GM12878 (cell line): ENCODE results near the gene SH3BP5. TPM values are rescaled to one million over a fixed set of nuclear protein-coding genes. Genes with fewer than 3 reads are reported as not detected.

Experiments
- ATAC-seq: fragments of 200-7000 bp; cut with Tn5 transposase; 3 replicates; pipeline ENCODE4 v1.9.1; 2020; ENCODE audit warnings: mild to moderate bottlenecking, moderate library complexity
- BruUV-seq: library from RNA; stranded (reverse); fragments of 400-500 nt; replicated peaks from 2 replicates; lab custom pipeline; 2021; lab: Mats Ljungman, UMichigan
- CTCF ChIA-PET: fragments of 300-600 bp; sonication (Branson Sonifier 250); formaldehyde crosslinking; extraction: SDS; loops from one replicate; lab custom pipeline; 2021; ENCODE audit warnings: inconsistent platforms; lab: Yijun Ruan, JAX
- POLR2A ChIA-PET: fragments of 350-600 bp; formaldehyde crosslinking; extraction: SDS; loops from one replicate; lab custom pipeline; 2021; ENCODE audit warnings: inconsistent platforms; lab: Charles Lee
- RAD21 ChIA-PET: fragments of 300-600 bp; sonication (Branson Sonifier 250); formaldehyde crosslinking; loops from one replicate; lab custom pipeline; 2023; ENCODE audit warnings: antibody characterized with exemption; ENCODE audit not compliant: unreplicated experiment; lab: Charles Lee
- SMC1A ChIA-PET: fragments of 300-600 bp; sonication (Branson Sonifier 250); formaldehyde crosslinking; loops from one replicate; lab custom pipeline; 2023; ENCODE audit not compliant: unreplicated experiment, uncharacterized antibody; lab: Charles Lee
- DNase-seq: peaks from one replicate; pipeline ENCODE4 v3.0.0-alpha.2; 2011; ENCODE audit warnings: low read depth, low spot score
- FAIRE-seq: peaks from 3 replicates; lab custom pipeline; 2011; peaks lifted over from hg19 to GRCh38; lab: Jason Lieb, UNC
- H2AFZ ChIP-seq: 2 replicates; pipeline ENCODE4 v1.6.0; 2011; ENCODE audit warnings: low read depth, low read length, control low read depth; ENCODE audit not compliant: control insufficient read depth
- H3K27ac ChIP-seq: 2 replicates; pipeline ENCODE4 v1.5.1; 2011; ENCODE audit warnings: control low read depth; ENCODE audit not compliant: control insufficient read depth, insufficient read depth
- H3K27me3 ChIP-seq, 2 experiments: replicated peaks in 1 of 2; 2 replicates each; pipeline versions ENCODE4 v1.6.0 to v1.6.1; 2011; ENCODE audit warnings: low read length in 1 of 2; ENCODE audit not compliant: control insufficient read depth in 2 of 2, insufficient read depth in 2 of 2
- H3K36me3 ChIP-seq, 2 experiments: 2 replicates each; pipeline ENCODE4 v1.5.1; 2011; ENCODE audit warnings: low read length in 1 of 2; ENCODE audit not compliant: control insufficient read depth in 2 of 2, insufficient read depth in 2 of 2
- H3K4me1 ChIP-seq: 2 replicates; pipeline ENCODE4 v1.6.1; 2011; ENCODE audit warnings: mild to moderate bottlenecking, low read length, moderate library complexity, mixed read lengths; ENCODE audit not compliant: control insufficient read depth, insufficient read depth
- H3K4me2 ChIP-seq: 2 replicates; pipeline ENCODE4 v1.6.0; 2011; ENCODE audit warnings: control low read depth; ENCODE audit not compliant: control insufficient read depth, insufficient read depth
- H3K4me3 ChIP-seq: fragments of 200-600 bp; sonication (generic); 2 replicates; pipeline ENCODE4 v1.5.1; 2016
- H3K79me2 ChIP-seq: 2 replicates; pipeline ENCODE4 v1.6.0; 2011; ENCODE audit warnings: low read length; ENCODE audit not compliant: control insufficient read depth, insufficient read depth
- H3K9ac ChIP-seq: 2 replicates; pipeline ENCODE4 v1.8.0; 2011; ENCODE audit warnings: low read length, control low read depth, mixed read lengths; ENCODE audit not compliant: control insufficient read depth, insufficient read depth
- H3K9me3 ChIP-seq: replicated peaks from 3 replicates; pipeline ENCODE4 v1.5.1; 2011; ENCODE audit warnings: mild to moderate bottlenecking, low read length; ENCODE audit not compliant: control insufficient read depth, insufficient read depth
- H4K20me1 ChIP-seq: 2 replicates; pipeline ENCODE4 v1.6.0; 2011; ENCODE audit not compliant: control insufficient read depth, insufficient read depth
- CREB1 ChIP-seq: IDR thresholded peaks from 2 replicates; pipeline ENCODE4 v1.6.1; 2012; ENCODE audit warnings: low read depth, mild to moderate bottlenecking, inconsistent platforms
- DPF2 ChIP-seq: fragments of 450-650 bp; IDR thresholded peaks from 2 replicates; pipeline ENCODE4 v1.6.1; 2017; ENCODE audit warnings: mild to moderate bottlenecking
- POLR2A ChIP-seq: IDR thresholded peaks from 2 replicates; pipeline ENCODE4 v1.6.1; 2011; ENCODE audit warnings: low read depth, mild to moderate bottlenecking, low read length
- SMARCA5 ChIP-seq: fragments of 450-650 bp; IDR thresholded peaks from 2 replicates; pipeline ENCODE4 v1.6.1; 2017; ENCODE audit warnings: mild to moderate bottlenecking
- STAT1 ChIP-seq: fragments of 450-650 bp; conservative IDR thresholded peaks from 2 replicates; pipeline ENCODE4 v1.6.1; 2014; ENCODE audit warnings: antibody characterized with exemption, mild to moderate bottlenecking
- TARDBP ChIP-seq: IDR thresholded peaks from 2 replicates; pipeline ENCODE4 v1.6.1; 2016; ENCODE audit warnings: borderline replicate concordance
- WGBS: methylation state at CpG from one replicate; pipeline ENCODE4 v1.1.6; 2016; ENCODE audit warnings: low lambda C conversion rate; ENCODE audit not compliant: insufficient replicate concordance, insufficient coverage; ENCODE audit errors: missing lambda C conversion rate; 5-methylcytosine and 5-hydroxymethylcytosine counted together
- in situ Hi-C: fragments of 300-500 bp; cut with MboI; formaldehyde crosslinking; loops from 9 replicates; pipeline ENCODE4 v1.14.3; 2018; ENCODE audit warnings: mixed read lengths
- intact Hi-C: fragments of 100-400 bp; cut with micrococcal nuclease; formaldehyde crosslinking; loops from one replicate; pipeline ENCODE4 v1.14.2; 2022; ENCODE audit not compliant: unreplicated experiment
- polyA plus RNA-seq, 11 experiments: library from polyadenylated mRNA; depleted of rRNA in 4 of 11; unstranded in 6 of 11; stranded (reverse) in 5 of 11; fragments of >200 nt; fragmentation: Nextera tagmentation in 4 of 11; fragmentation: Illumina TruSeq in 1 of 11; extraction: Ambion mirVana in 4 of 11; extraction: Trizol in 1 of 11; gene quantifications; 1 replicate in 1 of 11; 2 replicates in 10 of 11; pipeline versions ENCODE4 v1.2.1 to v1.2.3, GENCODE V29; 2011 to 2016; ENCODE audit warnings: inconsistent platforms in 2 of 11, missing spikeins in 2 of 11, low read depth in 1 of 11
- total RNA-seq, 4 experiments: library from RNA; depleted of rRNA in 3 of 4; stranded (reverse); fragments of >200 nt in 3 of 4; fragmentation: Illumina TruSeq in 1 of 4; extraction: Trizol in 1 of 4; gene quantifications; 2 replicates each; pipeline versions ENCODE4 v1.2.1 to v1.2.3, GENCODE V29; 2013 to 2021
- TF ChIP-seq, protein P1 (sequence below): fragments of 450-650 bp; IDR thresholded peaks from 2 replicates; pipeline ENCODE4 v1.6.1; 2017; ENCODE audit warnings: mild to moderate bottlenecking, low read depth, inconsistent platforms; ENCODE audit not compliant: poor library complexity, severe bottlenecking
- TF ChIP-seq, protein P2 (sequence below): fragments of 150-350 bp; IDR thresholded peaks from 2 replicates; pipeline ENCODE4 v1.6.1; 2016; ENCODE audit warnings: low read depth, low read length

SH3BP5 gene
- total and polyA plus RNA-seq, 10 of the 15 experiments (the other 5 are each of a cell fraction or from before 2014, with no cell fraction given): 14.9 to 87.5 (median 43.7) TPM

DNA sequence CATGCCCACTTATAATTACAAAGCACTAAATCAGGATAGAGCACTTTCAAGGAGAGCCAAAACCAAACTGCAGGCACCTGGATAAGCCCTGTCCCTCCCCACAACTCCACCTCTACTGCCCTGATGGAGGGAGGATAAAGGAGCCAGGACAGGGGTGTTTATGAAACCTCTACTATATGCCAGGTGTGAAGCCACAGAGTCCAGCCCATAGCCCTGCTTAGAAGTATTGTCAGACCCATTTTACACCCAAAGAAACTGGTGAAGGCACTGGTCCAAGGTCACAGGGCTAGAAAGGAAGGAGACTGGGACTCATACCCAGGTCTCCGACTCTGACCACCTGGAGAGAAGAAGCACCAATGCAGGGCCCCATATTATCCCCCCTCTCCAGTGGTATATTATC, 48.7 kb downstream of the SH3BP5 start:
- ATAC-seq (peak; percentile 83), FAIRE-seq (no peak), DNase-seq (no peak)
- H3K36me3 ChIP-seq: peaks cover 6 to 11% of the 10 kb centered on the region in 2 experiments
- ChIA-PET POLR2A (no interaction called here), SMC1A (interaction anchor here (0.7 to 3.3 kb wide), 11 partner anchors 8 to 121 kb away, joined by 3 to 19 read pairs (median 4); no protein-coding TSS in a partner anchor), CTCF (interaction anchor here (0.5 to 2.7 kb wide), 11 partner anchors 7 to 229 kb away, joined by 3 to 9 read pairs (median 3); partner anchors contain the start of gene SH3BP5), RAD21 (interaction anchor here (0.9 to 1.0 kb wide), 2 partner anchors 35 to 81 kb away, joined by 3 read pairs; no protein-coding TSS in a partner anchor)
- no peaks in the 10 kb centered on the region for H3K27me3 ChIP-seq
- no peak overlapping the region for H3K9ac ChIP-seq
- in situ Hi-C loops (no loop called here), intact Hi-C loops (no loop called here)
- H3K4me3 ChIP-seq: no peak overlapping the region
- no peak overlapping the region for H2AFZ ChIP-seq
- H3K27ac ChIP-seq: no peak overlapping the region
- no TSS peak for BruUV-seq
- no peak overlapping the region for H3K4me2 ChIP-seq
- H4K20me1 ChIP-seq: no peaks in the 10 kb centered on the region
- no peaks in the 10 kb centered on the region for H3K9me3 ChIP-seq
- TF ChIP-seq TARDBP (no peak), DPF2 (0 out of 2 replicates have a peak, but pooled peaks have one; percentile 20)
- 69% methylated on average over 1 of the region's 1 CpG for WGBS
- no peaks in the 10 kb centered on the region; the same call in 1 of the 2 replicates for H3K79me2 ChIP-seq
- H3K4me1 ChIP-seq: peaks cover 22% of the 10 kb centered on the region

DNA sequence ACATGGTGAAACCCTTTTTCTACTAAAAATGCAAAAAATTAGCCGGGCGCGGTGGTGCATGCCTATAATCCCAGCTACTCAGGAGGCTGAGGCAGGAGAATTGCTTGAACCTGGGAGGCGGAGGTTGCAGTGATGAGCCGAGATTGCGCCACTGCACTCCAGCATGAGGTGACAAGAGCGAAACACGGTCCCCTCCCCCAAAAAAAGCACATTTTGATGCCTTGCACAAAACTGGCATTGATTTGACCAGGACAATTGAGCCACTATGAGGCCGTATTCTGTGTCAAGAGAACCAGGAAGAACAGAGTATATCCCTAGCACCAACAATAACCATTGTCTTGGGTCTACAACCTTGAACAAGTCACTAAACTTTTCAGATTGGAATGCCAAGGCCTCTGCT, 50.6 kb downstream of the SH3BP5 start:
- H3K9me3 ChIP-seq: no peaks in the 10 kb centered on the region
- H3K9ac ChIP-seq: no peak overlapping the region
- intact Hi-C loops (no loop called here), in situ Hi-C loops (no loop called here)
- no peaks in the 10 kb centered on the region for H3K27me3 ChIP-seq
- H3K4me1 ChIP-seq: peaks cover 22% of the 10 kb centered on the region
- no peaks in the 10 kb centered on the region for H4K20me1 ChIP-seq
- DNase-seq (no peak), ATAC-seq (no peak), FAIRE-seq (no peak)
- SMC1A ChIA-PET: interaction anchor here (0.8 to 3.7 kb wide), 4 partner anchors 9 to 85 kb away, joined by 3 to 27 read pairs (median 11); no protein-coding TSS in a partner anchor
- BruUV-seq: no TSS peak
- no peak overlapping the region for H3K27ac ChIP-seq
- no peak overlapping the region for H2AFZ ChIP-seq
- RAD21 ChIA-PET: interaction anchor here (1.9 kb wide), 1 partner anchor 14 kb away, joined by 8 read pairs; no protein-coding TSS in a partner anchor
- H3K79me2 ChIP-seq: no peaks in the 10 kb centered on the region; the same call in 1 of the 2 replicates
- H3K4me3 ChIP-seq: no peak overlapping the region
- POLR2A ChIA-PET: no interaction called here
- 88% methylated on average over 9 of the region's 9 CpGs for WGBS
- H3K36me3 ChIP-seq: peaks cover 6 to 14% of the 10 kb centered on the region in 2 experiments; a peak in 3 of 4 replicates
- no peak overlapping the region for H3K4me2 ChIP-seq
- CTCF ChIA-PET: interaction anchor here (1.3 to 2.9 kb wide), 4 partner anchors 13 to 80 kb away, joined by 3 to 9 read pairs (median 6); partner anchors contain the start of genes CAPN7 and SH3BP5
- TF ChIP-seq SMARCA5: no peak
- TF ChIP-seq STAT1: no peak
- TF ChIP-seq, protein P1, sequence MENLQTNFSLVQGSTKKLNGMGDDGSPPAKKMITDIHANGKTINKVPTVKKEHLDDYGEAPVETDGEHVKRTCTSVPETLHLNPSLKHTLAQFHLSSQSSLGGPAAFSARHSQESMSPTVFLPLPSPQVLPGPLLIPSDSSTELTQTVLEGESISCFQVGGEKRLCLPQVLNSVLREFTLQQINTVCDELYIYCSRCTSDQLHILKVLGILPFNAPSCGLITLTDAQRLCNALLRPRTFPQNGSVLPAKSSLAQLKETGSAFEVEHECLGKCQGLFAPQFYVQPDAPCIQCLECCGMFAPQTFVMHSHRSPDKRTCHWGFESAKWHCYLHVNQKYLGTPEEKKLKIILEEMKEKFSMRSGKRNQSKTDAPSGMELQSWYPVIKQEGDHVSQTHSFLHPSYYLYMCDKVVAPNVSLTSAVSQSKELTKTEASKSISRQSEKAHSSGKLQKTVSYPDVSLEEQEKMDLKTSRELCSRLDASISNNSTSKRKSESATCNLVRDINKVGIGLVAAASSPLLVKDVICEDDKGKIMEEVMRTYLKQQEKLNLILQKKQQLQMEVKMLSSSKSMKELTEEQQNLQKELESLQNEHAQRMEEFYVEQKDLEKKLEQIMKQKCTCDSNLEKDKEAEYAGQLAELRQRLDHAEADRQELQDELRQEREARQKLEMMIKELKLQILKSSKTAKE: no peak
- TF ChIP-seq CREB1: no peak
- TF ChIP-seq, protein P2, sequence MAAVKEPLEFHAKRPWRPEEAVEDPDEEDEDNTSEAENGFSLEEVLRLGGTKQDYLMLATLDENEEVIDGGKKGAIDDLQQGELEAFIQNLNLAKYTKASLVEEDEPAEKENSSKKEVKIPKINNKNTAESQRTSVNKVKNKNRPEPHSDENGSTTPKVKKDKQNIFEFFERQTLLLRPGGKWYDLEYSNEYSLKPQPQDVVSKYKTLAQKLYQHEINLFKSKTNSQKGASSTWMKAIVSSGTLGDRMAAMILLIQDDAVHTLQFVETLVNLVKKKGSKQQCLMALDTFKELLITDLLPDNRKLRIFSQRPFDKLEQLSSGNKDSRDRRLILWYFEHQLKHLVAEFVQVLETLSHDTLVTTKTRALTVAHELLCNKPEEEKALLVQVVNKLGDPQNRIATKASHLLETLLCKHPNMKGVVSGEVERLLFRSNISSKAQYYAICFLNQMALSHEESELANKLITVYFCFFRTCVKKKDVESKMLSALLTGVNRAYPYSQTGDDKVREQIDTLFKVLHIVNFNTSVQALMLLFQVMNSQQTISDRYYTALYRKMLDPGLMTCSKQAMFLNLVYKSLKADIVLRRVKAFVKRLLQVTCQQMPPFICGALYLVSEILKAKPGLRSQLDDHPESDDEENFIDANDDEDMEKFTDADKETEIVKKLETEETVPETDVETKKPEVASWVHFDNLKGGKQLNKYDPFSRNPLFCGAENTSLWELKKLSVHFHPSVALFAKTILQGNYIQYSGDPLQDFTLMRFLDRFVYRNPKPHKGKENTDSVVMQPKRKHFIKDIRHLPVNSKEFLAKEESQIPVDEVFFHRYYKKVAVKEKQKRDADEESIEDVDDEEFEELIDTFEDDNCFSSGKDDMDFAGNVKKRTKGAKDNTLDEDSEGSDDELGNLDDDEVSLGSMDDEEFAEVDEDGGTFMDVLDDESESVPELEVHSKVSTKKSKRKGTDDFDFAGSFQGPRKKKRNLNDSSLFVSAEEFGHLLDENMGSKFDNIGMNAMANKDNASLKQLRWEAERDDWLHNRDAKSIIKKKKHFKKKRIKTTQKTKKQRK: no peak
- no peak for TF ChIP-seq POLR2A
